ENCODE measurements around the gene A3GALT2. TPM values are rescaled to one million over a fixed set of nuclear protein-coding genes. Genes with fewer than 3 reads are reported as not detected.

Gene A3GALT2
- total RNA-seq, 2 experiments from 2014 or later, result not detected

DNA sequence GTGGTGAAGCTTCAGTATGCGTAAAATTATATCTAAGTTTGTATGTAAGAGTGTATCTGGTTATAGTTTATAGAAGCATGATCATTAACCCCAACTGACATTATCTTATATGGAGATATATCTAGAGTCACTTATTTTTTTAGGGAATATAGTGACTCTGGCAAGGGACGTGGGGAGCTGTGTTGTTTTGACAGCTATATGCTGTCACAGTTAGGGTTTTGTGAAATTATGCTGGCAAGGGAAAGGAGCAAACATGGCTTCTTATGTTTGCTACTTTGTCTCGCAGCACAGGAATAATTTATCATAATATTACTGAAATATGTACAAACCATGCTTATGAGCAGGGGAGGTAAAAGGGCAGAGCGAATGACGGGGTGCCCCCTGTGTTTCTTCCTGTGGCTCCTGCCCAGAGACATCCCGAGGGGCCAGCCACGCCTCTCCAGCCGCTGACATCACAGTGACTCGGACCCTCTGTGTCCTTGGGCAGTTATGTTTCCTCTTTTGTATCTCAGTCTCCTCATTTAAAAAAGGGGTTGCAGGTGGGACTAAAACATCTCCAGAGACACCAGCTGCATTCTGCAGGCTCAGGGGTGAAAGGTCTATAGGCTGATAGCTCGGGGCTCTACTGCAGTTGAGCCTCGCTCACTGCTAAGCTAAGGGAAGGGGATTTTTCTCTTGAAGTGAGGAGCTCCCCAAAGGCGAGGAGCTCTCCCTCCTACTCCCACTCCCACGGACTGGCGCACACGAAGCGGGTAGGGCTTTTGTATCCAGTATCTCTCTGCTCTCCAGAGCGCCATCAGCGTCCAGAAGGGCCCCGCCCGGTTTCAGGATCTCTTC lies 14.9 kb downstream of the A3GALT2 start:
- no peak for DNase-seq (ENCODE audit: low spot score)
- no peaks in the 10 kb centered on the region for H4K20me1 ChIP-seq (ENCODE audit: insufficient read depth, low read length)
- no peak overlapping the region for H2AFZ ChIP-seq (ENCODE audit: low read length)
- ChIA-PET POLR2A (no interaction called here), CTCF (ENCODE audit: unreplicated experiment) (no interaction called here)
- no peaks in the 10 kb centered on the region for H3K9me2 ChIP-seq (ENCODE audit: insufficient read depth, low read length)
- no peaks in the 10 kb centered on the region for H3K36me3 ChIP-seq (ENCODE audit: insufficient read depth, low read length)
- H3K4me1 ChIP-seq (ENCODE audit: insufficient read depth, low read length, poor library complexity, severe bottlenecking), result no peaks in the 10 kb centered on the region
- H3K27ac ChIP-seq (ENCODE audit: low read depth, low read length, poor library complexity, severe bottlenecking), result no peak overlapping the region
- no peak overlapping the region for H3K4me3 ChIP-seq (ENCODE audit: low read depth, low read length, poor library complexity, severe bottlenecking)
- BruUV-seq (replicated peaks), result no TSS peak
- H3K9me3 ChIP-seq (ENCODE audit: low read length), result 0 out of 2 replicates have a peak, but pooled peaks cover 4% of the 10 kb centered on the region
- intact Hi-C loops (cut with micrococcal nuclease; ENCODE audit: unreplicated experiment), result no loop called here
- H3K79me2 ChIP-seq (ENCODE audit: insufficient read depth, low read depth, low read length), result no peaks in the 10 kb centered on the region
- H3K4me2 ChIP-seq (ENCODE audit: low read length), result no peak overlapping the region
- TF ChIP-seq, protein P1, sequence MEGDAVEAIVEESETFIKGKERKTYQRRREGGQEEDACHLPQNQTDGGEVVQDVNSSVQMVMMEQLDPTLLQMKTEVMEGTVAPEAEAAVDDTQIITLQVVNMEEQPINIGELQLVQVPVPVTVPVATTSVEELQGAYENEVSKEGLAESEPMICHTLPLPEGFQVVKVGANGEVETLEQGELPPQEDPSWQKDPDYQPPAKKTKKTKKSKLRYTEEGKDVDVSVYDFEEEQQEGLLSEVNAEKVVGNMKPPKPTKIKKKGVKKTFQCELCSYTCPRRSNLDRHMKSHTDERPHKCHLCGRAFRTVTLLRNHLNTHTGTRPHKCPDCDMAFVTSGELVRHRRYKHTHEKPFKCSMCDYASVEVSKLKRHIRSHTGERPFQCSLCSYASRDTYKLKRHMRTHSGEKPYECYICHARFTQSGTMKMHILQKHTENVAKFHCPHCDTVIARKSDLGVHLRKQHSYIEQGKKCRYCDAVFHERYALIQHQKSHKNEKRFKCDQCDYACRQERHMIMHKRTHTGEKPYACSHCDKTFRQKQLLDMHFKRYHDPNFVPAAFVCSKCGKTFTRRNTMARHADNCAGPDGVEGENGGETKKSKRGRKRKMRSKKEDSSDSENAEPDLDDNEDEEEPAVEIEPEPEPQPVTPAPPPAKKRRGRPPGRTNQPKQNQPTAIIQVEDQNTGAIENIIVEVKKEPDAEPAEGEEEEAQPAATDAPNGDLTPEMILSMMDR (conservative IDR thresholded peaks at IDR 0.05; ENCODE audit: low read length), result no peak
- TF ChIP-seq EZH2phosphoT487 (IDR thresholded peaks at IDR 0.05; ENCODE audit: borderline replicate concordance, low read depth, low read length), result no peak

DNA sequence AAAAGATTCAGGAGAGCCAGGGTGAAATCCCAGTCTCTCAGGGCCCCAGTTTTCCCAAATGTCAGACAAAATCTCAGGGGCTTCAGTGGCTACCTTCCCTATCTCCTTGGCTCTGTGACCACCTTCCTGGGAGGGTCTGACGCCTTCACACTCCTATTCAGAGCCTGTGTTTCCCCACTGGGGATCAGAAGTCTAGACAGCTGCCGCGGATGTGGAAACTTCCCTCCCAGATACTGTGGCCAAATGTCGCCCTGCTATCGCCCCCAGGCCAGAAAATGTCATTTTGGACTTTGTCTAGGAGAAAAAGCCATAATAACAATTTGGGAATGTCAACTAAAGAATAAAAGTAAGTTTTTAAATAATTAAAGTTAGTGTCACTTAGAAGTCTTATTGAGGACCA lies 15.9 kb downstream of the A3GALT2 start:
- no peak for TF ChIP-seq EZH2phosphoT487 (IDR thresholded peaks at IDR 0.05; ENCODE audit: borderline replicate concordance, low read depth, low read length)
- TF ChIP-seq, protein P1 (conservative IDR thresholded peaks at IDR 0.05; ENCODE audit: low read length), result no peak
- Histone ChIP-seq H4K20me1 (ENCODE audit: insufficient read depth, low read length) (no peaks in the 10 kb centered on the region), H3K79me2 (ENCODE audit: insufficient read depth, low read depth, low read length) (no peaks in the 10 kb centered on the region), H3K9me3 (ENCODE audit: low read length) (0 out of 2 replicates have a peak, but pooled peaks cover 4% of the 10 kb centered on the region), H3K9me2 (ENCODE audit: insufficient read depth, low read length) (no peaks in the 10 kb centered on the region), H2AFZ (ENCODE audit: low read length) (no peak overlapping the region), H3K27ac (ENCODE audit: low read depth, low read length, poor library complexity, severe bottlenecking) (no peak overlapping the region), H3K4me3 (ENCODE audit: low read depth, low read length, poor library complexity, severe bottlenecking) (no peak overlapping the region), H3K4me2 (ENCODE audit: low read length) (no peak overlapping the region), H3K36me3 (ENCODE audit: insufficient read depth, low read length) (no peaks in the 10 kb centered on the region), H3K4me1 (ENCODE audit: insufficient read depth, low read length, poor library complexity, severe bottlenecking) (no peaks in the 10 kb centered on the region)
- DNase-seq (ENCODE audit: low spot score), result no peak
- intact Hi-C loops (cut with micrococcal nuclease; ENCODE audit: unreplicated experiment), result no loop called here
- ChIA-PET POLR2A (no interaction called here), CTCF (ENCODE audit: unreplicated experiment) (no interaction called here)
- no TSS peak for BruUV-seq (replicated peaks)

DNA sequence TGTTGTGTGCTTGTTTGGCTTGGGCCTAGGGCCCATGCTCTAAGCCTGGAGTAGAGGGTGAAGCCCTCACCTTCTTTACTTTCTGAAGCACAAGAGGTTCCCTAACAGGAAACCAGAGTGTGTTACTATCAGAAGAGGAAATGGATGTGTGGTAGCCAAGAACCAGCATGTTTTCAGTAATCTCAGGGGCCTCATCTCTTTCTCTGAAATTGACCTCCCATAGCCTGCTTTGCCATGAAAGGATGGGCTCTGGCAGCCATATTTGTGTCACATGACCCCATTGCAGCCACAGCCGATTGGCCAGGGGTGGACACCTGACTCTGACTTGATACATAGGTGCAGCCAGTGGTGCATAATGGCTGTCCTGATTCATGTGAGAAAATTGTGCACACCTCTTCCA lies 18.6 kb downstream of the A3GALT2 start:
- TF ChIP-seq, protein P1 (conservative IDR thresholded peaks at IDR 0.05; ENCODE audit: low read length), result no peak
- TF ChIP-seq EZH2phosphoT487 (IDR thresholded peaks at IDR 0.05; ENCODE audit: borderline replicate concordance, low read depth, low read length), result no peak
- Histone ChIP-seq H3K4me1 (ENCODE audit: insufficient read depth, low read length, poor library complexity, severe bottlenecking) (no peaks in the 10 kb centered on the region), H3K36me3 (ENCODE audit: insufficient read depth, low read length) (peaks cover 8% of the 10 kb centered on the region; the same call in 1 of the 2 replicates), H3K79me2 (ENCODE audit: insufficient read depth, low read depth, low read length) (no peaks in the 10 kb centered on the region), H3K27ac (ENCODE audit: low read depth, low read length, poor library complexity, severe bottlenecking) (no peak overlapping the region), H3K4me2 (ENCODE audit: low read length) (no peak overlapping the region), H3K4me3 (ENCODE audit: low read depth, low read length, poor library complexity, severe bottlenecking) (no peak overlapping the region), H3K9me2 (ENCODE audit: insufficient read depth, low read length) (no peaks in the 10 kb centered on the region), H4K20me1 (ENCODE audit: insufficient read depth, low read length) (no peaks in the 10 kb centered on the region), H3K9me3 (ENCODE audit: low read length) (0 out of 2 replicates have a peak, but pooled peaks cover 4% of the 10 kb centered on the region), H2AFZ (ENCODE audit: low read length) (peak overlapping the region; percentile 51; the same call in 1 of the 2 replicates)
- intact Hi-C loops (cut with micrococcal nuclease; ENCODE audit: unreplicated experiment), result no loop called here
- peak; percentile 11 for DNase-seq (ENCODE audit: low spot score)
- no TSS peak for BruUV-seq (replicated peaks)
- ChIA-PET POLR2A (no interaction called here), CTCF (ENCODE audit: unreplicated experiment) (no interaction called here)
